Activated CD4-positive, alpha-beta T cell treated with anti-CD3 and anti-CD28 coated beads, Interleukin-2, amount 10 ng/mL, durations not matched to agents 7 days and 5 days (primary cell): ENCODE data around the gene AKR1C3. TPM values are rescaled to one million over a fixed set of nuclear protein-coding genes. Genes with fewer than 3 reads are reported as not detected.

Source experiments
- CTCF ChIA-PET: fragments of 350-600 bp; sonication (Branson Sonifier 250); formaldehyde crosslinking; loops from one replicate; lab custom pipeline; 2021; ENCODE audit warnings: antibody characterized with exemption; lab: Charles Lee
- POLR2A ChIA-PET: fragments of 350-600 bp; sonication (Branson Sonifier 250); formaldehyde crosslinking; loops from one replicate; lab custom pipeline; 2021; ENCODE audit warnings: antibody characterized with exemption; lab: Charles Lee
- DNase-seq: peaks from one replicate; pipeline ENCODE4 v3.0.0-alpha.2; 2020
- H3K27ac Mint-ChIP-seq: one replicate; pipeline ENCODE4 v1.8.0; 2021; ENCODE audit warnings: mild to moderate bottlenecking, moderate library complexity, mixed read lengths
- H3K27me3 Mint-ChIP-seq: one replicate; pipeline ENCODE4 v1.8.0; 2021; ENCODE audit warnings: mixed read lengths
- H3K36me3 Mint-ChIP-seq: one replicate; pipeline ENCODE4 v1.8.0; 2021; ENCODE audit warnings: low read depth, mixed read lengths
- H3K4me1 Mint-ChIP-seq: one replicate; pipeline ENCODE4 v1.8.0; 2021; ENCODE audit warnings: mixed read lengths
- H3K4me3 Mint-ChIP-seq: one replicate; pipeline ENCODE4 v1.8.0; 2021; ENCODE audit warnings: mild to moderate bottlenecking, moderate library complexity, mixed read lengths
- H3K9me3 Mint-ChIP-seq: one replicate; pipeline ENCODE4 v1.8.0; 2021; ENCODE audit warnings: mixed read lengths
- total RNA-seq, 2 experiments: library from RNA; stranded (reverse); gene quantifications; one replicate each; pipeline ENCODE4 v1.2.3, GENCODE V29; 2021

Gene AKR1C3
- total RNA-seq, 2 experiments from 2014 or later: 5.9 to 6.1 TPM

GRCh38 chr10:5155951-5156350, 61.7 kb downstream of the AKR1C3 start:
- CTCF ChIA-PET: no interaction called here
- Mint-ChIP-seq H3K4me3 (no peak overlapping the region), H3K9me3 (peaks cover 4% of the 10 kb centered on the region), H3K27ac (no peak overlapping the region), H3K4me1 (no peaks in the 10 kb centered on the region), H3K36me3 (no peaks in the 10 kb centered on the region), H3K27me3 (peaks cover 6% of the 10 kb centered on the region)
- POLR2A ChIA-PET: no interaction called here
- no peak for DNase-seq

Other genes with a start within 250 kb of the AKR1C3 start
- 1 to 10 TPM in 1 of 2 experiments, under 1 TPM in 1; 0.89 to 1.1 TPM for gene AKR1C1, start 131.0 kb upstream of the AKR1C3 start, total RNA-seq
- under 1 TPM in 1 of 2 experiments, not detected in 1; 0.17 TPM for gene AKR1C2, start 90.6 kb upstream of the AKR1C3 start, total RNA-seq
- under 1 TPM; 0.27 to 0.50 TPM for gene AKR1C8, start 90.7 kb downstream of the AKR1C3 start, total RNA-seq
- not detected for gene AKR1C4, start 102.4 kb downstream of the AKR1C3 start, total RNA-seq